PC-9 (cell line): Measurements from ENCODE around the gene REEP6. TPM values are rescaled to one million over a fixed set of nuclear protein-coding genes. Genes with fewer than 3 reads are reported as not detected.

Source experiments
- BruUV-seq: library from RNA; stranded (reverse); fragments of 400-500 nt; replicated peaks from 2 replicates; lab custom pipeline; 2021; lab: Mats Ljungman, UMichigan
- CTCF ChIA-PET: fragments of 300-600 bp; sonication (Branson Sonifier 250); formaldehyde crosslinking; loops from one replicate; lab custom pipeline; 2022; ENCODE audit warnings: antibody characterized with exemption; lab: Charles Lee
- POLR2A ChIA-PET: fragments of 300-600 bp; sonication (Branson Sonifier 250); formaldehyde crosslinking; loops from one replicate; lab custom pipeline; 2022; ENCODE audit warnings: antibody characterized with exemption; ENCODE audit not compliant: unreplicated experiment; lab: Charles Lee
- DNase-seq, 2 experiments: peaks; one replicate each; pipeline versions ENCODE4 v3.0.0 to v3.0.0-alpha.2; 2015 to 2022; ENCODE audit warnings: mixed read lengths in 1 of 2
- H2AFZ ChIP-seq: fragments of 200-600 bp; sonication (generic); 2 replicates; pipeline ENCODE4 v1.8.1; 2017; ENCODE audit warnings: antibody characterized with exemption
- H3F3A ChIP-seq: fragments of 200-600 bp; sonication (generic); 2 replicates; pipeline ENCODE4 v1.8.1; 2017; ENCODE audit warnings: antibody characterized with exemption, mild to moderate bottlenecking, low read depth; ENCODE audit not compliant: insufficient read depth
- H3K27ac ChIP-seq: fragments of 200-600 bp; sonication (generic); 2 replicates; pipeline ENCODE4 v1.6.1; 2016; ENCODE audit warnings: mixed run types
- H3K27me3 ChIP-seq: fragments of 200-600 bp; sonication (generic); 2 replicates; pipeline ENCODE4 v1.6.1; 2016; ENCODE audit warnings: low read depth, mixed run types; ENCODE audit not compliant: insufficient read depth
- H3K36me3 ChIP-seq: fragments of 200-600 bp; sonication (generic); 2 replicates; pipeline ENCODE4 v1.6.1; 2016; ENCODE audit warnings: low read depth, mixed run types
- H3K4me1 ChIP-seq: fragments of 200-600 bp; sonication (generic); replicated peaks from 2 replicates; pipeline ENCODE4 v1.6.1; 2016; ENCODE audit warnings: mixed run types; ENCODE audit not compliant: insufficient read depth
- H3K4me2 ChIP-seq: fragments of 200-600 bp; sonication (generic); 2 replicates; pipeline ENCODE4 v1.6.1; 2017; ENCODE audit warnings: mixed run types
- H3K4me3 ChIP-seq: fragments of 200-600 bp; sonication (generic); 2 replicates; pipeline ENCODE4 v1.6.1; 2016; ENCODE audit warnings: mixed run types
- H3K79me2 ChIP-seq: fragments of 200-600 bp; sonication (generic); 2 replicates; pipeline ENCODE4 v1.6.1; 2017; ENCODE audit warnings: low read depth, mixed run types
- H3K9me2 ChIP-seq: fragments of 200-600 bp; sonication (generic); 2 replicates; pipeline ENCODE4 v1.8.1; 2017; ENCODE audit warnings: mild to moderate bottlenecking; ENCODE audit not compliant: insufficient read depth
- H3K9me3 ChIP-seq: fragments of 200-600 bp; sonication (generic); 2 replicates; pipeline ENCODE4 v1.8.1; 2016; ENCODE audit warnings: low read depth; ENCODE audit not compliant: insufficient read depth
- H4K20me1 ChIP-seq: fragments of 200-600 bp; sonication (generic); 2 replicates; pipeline ENCODE4 v1.8.1; 2017; ENCODE audit not compliant: insufficient read depth
- EZH2 ChIP-seq: fragments of 200-600 bp; sonication (generic); IDR thresholded peaks from 2 replicates; pipeline ENCODE4 v1.8.0; 2017; ENCODE audit warnings: antibody characterized with exemption, low read depth
- intact Hi-C: fragments of 100-400 bp; cut with micrococcal nuclease; formaldehyde crosslinking; loops from one replicate; pipeline ENCODE4 v1.10.0; 2022; ENCODE audit not compliant: unreplicated experiment
- total RNA-seq: library from RNA; stranded (reverse); gene quantifications from 2 replicates; pipeline ENCODE4 v1.2.3, GENCODE V29; 2021
- TF ChIP-seq, protein P1 (sequence below): fragments of 200-600 bp; sonication (generic); conservative IDR thresholded peaks from 2 replicates; pipeline ENCODE4 v1.6.1; 2017; ENCODE audit warnings: mixed run types, antibody characterized with exemption, mild to moderate bottlenecking, moderate library complexity

The REEP6 gene
- total RNA-seq, 1 experiment from 2014 or later, result 39.5 TPM

- BruUV-seq, result no TSS peak
- Histone ChIP-seq H2AFZ (no peak overlapping the region), H3K36me3 (no peaks in the 10 kb centered on the region), H3K27ac (no peak overlapping the region), H3K9me2 (no peaks in the 10 kb centered on the region), H3F3A (peaks cover 10% of the 10 kb centered on the region), H3K79me2 (no peaks in the 10 kb centered on the region), H3K9me3 (no peaks in the 10 kb centered on the region), H3K27me3 (no peaks in the 10 kb centered on the region), H3K4me2 (no peak overlapping the region), H3K4me1 (no peaks in the 10 kb centered on the region), H3K4me3 (no peak overlapping the region), H4K20me1 (no peaks in the 10 kb centered on the region)
- ChIA-PET CTCF (no interaction called here), POLR2A (no interaction called here)
- intact Hi-C loops, result loop anchor here (5.0 kb wide), 1 partner anchor 50 kb away; the partner anchor contains the start of gene DAZAP1
- TF ChIP-seq EZH2, result no peak
- TF ChIP-seq, protein P1, sequence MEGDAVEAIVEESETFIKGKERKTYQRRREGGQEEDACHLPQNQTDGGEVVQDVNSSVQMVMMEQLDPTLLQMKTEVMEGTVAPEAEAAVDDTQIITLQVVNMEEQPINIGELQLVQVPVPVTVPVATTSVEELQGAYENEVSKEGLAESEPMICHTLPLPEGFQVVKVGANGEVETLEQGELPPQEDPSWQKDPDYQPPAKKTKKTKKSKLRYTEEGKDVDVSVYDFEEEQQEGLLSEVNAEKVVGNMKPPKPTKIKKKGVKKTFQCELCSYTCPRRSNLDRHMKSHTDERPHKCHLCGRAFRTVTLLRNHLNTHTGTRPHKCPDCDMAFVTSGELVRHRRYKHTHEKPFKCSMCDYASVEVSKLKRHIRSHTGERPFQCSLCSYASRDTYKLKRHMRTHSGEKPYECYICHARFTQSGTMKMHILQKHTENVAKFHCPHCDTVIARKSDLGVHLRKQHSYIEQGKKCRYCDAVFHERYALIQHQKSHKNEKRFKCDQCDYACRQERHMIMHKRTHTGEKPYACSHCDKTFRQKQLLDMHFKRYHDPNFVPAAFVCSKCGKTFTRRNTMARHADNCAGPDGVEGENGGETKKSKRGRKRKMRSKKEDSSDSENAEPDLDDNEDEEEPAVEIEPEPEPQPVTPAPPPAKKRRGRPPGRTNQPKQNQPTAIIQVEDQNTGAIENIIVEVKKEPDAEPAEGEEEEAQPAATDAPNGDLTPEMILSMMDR, result no peak
- no peak for DNase-seq
Measured at GRCh38 chr19:1457031-1457739, 33.8 kb upstream of the REEP6 start.

- intact Hi-C loops, result loop anchor here (5.0 kb wide), 1 partner anchor 51 kb away; the partner anchor contains the start of gene DAZAP1
- H4K20me1 ChIP-seq, result no peaks in the 10 kb centered on the region
- H3F3A ChIP-seq, result peaks cover 10% of the 10 kb centered on the region
- H2AFZ ChIP-seq, result no peak overlapping the region
- no peaks in the 10 kb centered on the region for H3K36me3 ChIP-seq
- CTCF ChIA-PET, result no interaction called here
- POLR2A ChIA-PET, result no interaction called here
- H3K4me1 ChIP-seq, result no peaks in the 10 kb centered on the region
- no peak overlapping the region for H3K4me2 ChIP-seq
- no peak overlapping the region for H3K27ac ChIP-seq
- BruUV-seq, result no TSS peak
- no peaks in the 10 kb centered on the region for H3K9me2 ChIP-seq
- no peak overlapping the region for H3K4me3 ChIP-seq
- TF ChIP-seq EZH2, result no peak
- TF ChIP-seq, protein P1, result no peak
- no peak for DNase-seq
- no peaks in the 10 kb centered on the region for H3K27me3 ChIP-seq
- H3K79me2 ChIP-seq, result no peaks in the 10 kb centered on the region
- no peaks in the 10 kb centered on the region for H3K9me3 ChIP-seq
Measured at GRCh38 chr19:1457892-1458291, 33.1 kb upstream of the REEP6 start.

GRCh38 chr19:1459479-1459878 lies 31.5 kb upstream of the REEP6 start:
- no TSS peak for BruUV-seq
- Histone ChIP-seq H3K79me2 (no peaks in the 10 kb centered on the region), H3K9me3 (no peaks in the 10 kb centered on the region), H3K4me2 (no peak overlapping the region), H3K36me3 (no peaks in the 10 kb centered on the region), H4K20me1 (no peaks in the 10 kb centered on the region), H3K4me3 (no peak overlapping the region), H3F3A (peaks cover 8% of the 10 kb centered on the region), H3K9me2 (no peaks in the 10 kb centered on the region), H2AFZ (no peak overlapping the region), H3K27me3 (no peaks in the 10 kb centered on the region), H3K4me1 (no peaks in the 10 kb centered on the region), H3K27ac (no peak overlapping the region)
- intact Hi-C loops, result loop anchor here (5.0 kb wide), 1 partner anchor 52 kb away; the partner anchor contains the start of gene DAZAP1
- POLR2A ChIA-PET, result no interaction called here
- no peak for DNase-seq
- CTCF ChIA-PET, result no interaction called here
- TF ChIP-seq EZH2, result no peak
- TF ChIP-seq, protein P1, result no peak
